PC-3 (cell line): Measurements from ENCODE around the gene PDCD11. TPM values are rescaled to one million over a fixed set of nuclear protein-coding genes. Genes with fewer than 3 reads are reported as not detected.
A peak's percentile ranks its signal among the peaks of the same experiment; 100 is the strongest.

Source experiments
- ATAC-seq: fragments of 200-7000 bp; cut with Tn5 transposase; 2 replicates; pipeline ENCODE4 v1.9.1; 2020; ENCODE audit warnings: mild to moderate bottlenecking, moderate library complexity
- BruUV-seq: library from RNA; stranded (reverse); fragments of 400-500 nt; replicated peaks from 2 replicates; lab custom pipeline; 2021; lab: Mats Ljungman, UMichigan
- CTCF ChIA-PET: fragments of 300-600 bp; sonication (Branson Sonifier 250); formaldehyde crosslinking; loops from one replicate; lab custom pipeline; 2022; ENCODE audit warnings: antibody characterized with exemption; lab: Charles Lee
- POLR2A ChIA-PET: fragments of 300-600 bp; sonication (Branson Sonifier 250); formaldehyde crosslinking; loops from one replicate; lab custom pipeline; 2022; ENCODE audit warnings: antibody characterized with exemption; ENCODE audit not compliant: unreplicated experiment; lab: Charles Lee
- DNase-seq: peaks from one replicate; pipeline ENCODE4 v3.0.0-alpha.2; 2015
- H2AFZ ChIP-seq: fragments of 300-600 bp; sonication (generic); 2 replicates; pipeline ENCODE4 v1.6.0; 2016; ENCODE audit warnings: antibody characterized with exemption, low read length
- H3F3A ChIP-seq: fragments of 300-600 bp; sonication (generic); one replicate; pipeline ENCODE4 v1.6.0; 2017; ENCODE audit warnings: antibody characterized with exemption, low read length, control low read depth, mild to moderate bottlenecking; ENCODE audit not compliant: unreplicated experiment
- H3K27ac ChIP-seq: fragments of 300-600 bp; sonication (generic); 2 replicates; pipeline ENCODE4 v1.5.1; 2016; ENCODE audit warnings: mild to moderate bottlenecking, low read length
- H3K27me3 ChIP-seq: fragments of 300-600 bp; sonication (generic); 2 replicates; pipeline ENCODE4 v1.6.1; 2016; ENCODE audit warnings: low read length, mixed read lengths
- H3K36me3 ChIP-seq: fragments of 300-600 bp; sonication (generic); 2 replicates; pipeline ENCODE4 v1.6.1; 2016; ENCODE audit warnings: low read depth, mixed run types, low read length, mixed read lengths
- H3K4me1 ChIP-seq: fragments of 300-600 bp; sonication (generic); 2 replicates; pipeline ENCODE4 v1.5.1; 2016; ENCODE audit warnings: low read length; ENCODE audit not compliant: insufficient read depth
- H3K4me2 ChIP-seq: fragments of 300-600 bp; sonication (generic); 2 replicates; pipeline ENCODE4 v1.6.0; 2016; ENCODE audit warnings: low read length
- H3K4me3 ChIP-seq: fragments of 300-600 bp; sonication (generic); 2 replicates; pipeline ENCODE4 v1.5.1; 2016; ENCODE audit warnings: mild to moderate bottlenecking, low read length, mixed read lengths
- H3K79me2 ChIP-seq: fragments of 300-600 bp; sonication (generic); 2 replicates; pipeline ENCODE4 v1.6.1; 2017; ENCODE audit warnings: low read length, mixed read lengths
- H3K9ac ChIP-seq: fragments of 300-600 bp; sonication (generic); 2 replicates; pipeline ENCODE4 v1.6.0; 2016; ENCODE audit warnings: mild to moderate bottlenecking, low read length
- H3K9me2 ChIP-seq: fragments of 300-600 bp; sonication (generic); replicated peaks from 2 replicates; pipeline ENCODE4 v1.6.1; 2016; ENCODE audit warnings: mixed run types, low read length, mixed read lengths
- H3K9me3 ChIP-seq: fragments of 300-600 bp; sonication (generic); 2 replicates; pipeline ENCODE4 v1.6.1; 2016; ENCODE audit warnings: low read length, mixed read lengths
- H4K20me1 ChIP-seq: fragments of 300-600 bp; sonication (generic); 2 replicates; pipeline ENCODE4 v1.6.1; 2016; ENCODE audit warnings: low read length, mixed read lengths
- EZH2 ChIP-seq: fragments of 300-600 bp; sonication (generic); IDR thresholded peaks from one replicate; pipeline ENCODE4 v1.6.1; 2017; ENCODE audit warnings: antibody characterized with exemption, mild to moderate bottlenecking, low read length; ENCODE audit not compliant: unreplicated experiment
- EZH2phosphoT487 ChIP-seq: fragments of 300-600 bp; sonication (generic); IDR thresholded peaks from 2 replicates; pipeline ENCODE4 v1.6.1; 2018; ENCODE audit warnings: mild to moderate bottlenecking, antibody characterized with exemption, low read length, borderline replicate concordance
- intact Hi-C: fragments of 100-400 bp; cut with micrococcal nuclease; formaldehyde crosslinking; loops from 2 replicates; pipeline ENCODE4 v1.9.0; 2023
- total RNA-seq: library from RNA; depleted of rRNA; stranded (reverse); fragments of >200 nt; gene quantifications from 2 replicates; pipeline ENCODE4 v1.2.3, GENCODE V29; 2014
- TF ChIP-seq, protein P1 (sequence below): fragments of 300-600 bp; sonication (generic); conservative IDR thresholded peaks from 2 replicates; pipeline ENCODE4 v1.5.1; 2017; ENCODE audit warnings: antibody characterized with exemption, low read depth, mild to moderate bottlenecking, low read length

The PDCD11 gene
- total RNA-seq, 1 experiment from 2014 or later = 41.9 TPM

DNA sequence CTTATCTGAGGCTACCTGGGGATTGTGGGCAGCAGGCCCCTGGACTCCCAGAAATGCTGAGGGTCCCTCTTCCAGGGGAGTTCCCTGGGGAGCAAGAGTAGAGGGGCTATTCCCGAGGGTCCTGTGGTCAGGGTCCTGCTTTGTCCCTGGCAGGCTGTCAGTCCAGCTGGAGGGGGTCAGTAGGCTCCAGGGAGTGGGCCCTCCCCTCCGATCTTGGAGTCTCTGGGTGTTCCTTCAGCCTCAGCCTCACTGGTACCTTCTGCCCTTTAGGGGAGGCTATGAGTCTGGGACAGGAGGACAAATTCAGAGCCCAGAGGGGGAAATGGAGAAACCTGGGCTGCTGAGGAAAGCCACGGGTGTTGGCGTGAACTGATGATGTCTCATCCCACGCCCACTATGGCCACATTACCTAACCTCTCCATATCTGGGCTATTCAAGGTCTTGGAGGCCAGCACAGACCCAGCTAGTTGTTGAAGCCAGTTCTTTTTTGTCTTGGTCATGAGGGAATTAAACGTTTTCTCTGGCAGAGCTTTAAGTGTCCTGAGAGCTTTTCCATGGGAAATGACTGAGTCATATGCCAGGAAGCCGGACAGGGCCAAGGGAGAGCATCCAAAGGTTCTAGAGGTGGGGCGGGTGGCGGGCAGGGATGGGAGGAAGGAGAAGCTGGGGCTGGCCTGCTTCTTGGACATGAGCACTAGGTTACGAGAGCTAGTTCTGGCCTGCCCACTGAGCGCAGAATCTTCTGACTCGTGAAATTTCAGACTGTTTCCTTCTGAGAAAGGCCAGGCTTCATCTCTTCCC is 49.5 kb downstream of the PDCD11 start:
- TF ChIP-seq EZH2 (no peak), EZH2phosphoT487 (no peak)
- no peak overlapping the region for H3K27ac ChIP-seq

DNA sequence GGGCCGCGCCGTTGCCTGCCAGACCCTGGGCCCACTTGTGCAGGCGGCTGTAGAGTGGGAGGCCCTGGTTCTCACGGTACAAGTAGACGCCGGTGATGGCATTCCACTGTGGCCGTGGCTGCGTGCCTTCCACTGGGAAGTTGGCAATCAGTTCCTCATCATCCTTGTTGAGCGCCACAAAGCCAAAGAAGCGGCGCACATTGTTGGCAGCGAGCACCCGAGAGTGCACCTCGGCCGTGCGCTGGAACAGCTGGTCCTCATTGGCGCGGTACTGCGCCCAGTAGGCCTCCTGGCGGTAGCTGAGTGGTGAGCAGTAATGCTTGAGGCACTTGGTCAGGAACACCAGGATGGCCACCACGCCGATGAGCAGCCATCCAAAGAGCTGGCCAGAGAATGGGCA is 50.8 kb downstream of the PDCD11 start:
- TF ChIP-seq EZH2 = no peak
- TF ChIP-seq, protein P1, sequence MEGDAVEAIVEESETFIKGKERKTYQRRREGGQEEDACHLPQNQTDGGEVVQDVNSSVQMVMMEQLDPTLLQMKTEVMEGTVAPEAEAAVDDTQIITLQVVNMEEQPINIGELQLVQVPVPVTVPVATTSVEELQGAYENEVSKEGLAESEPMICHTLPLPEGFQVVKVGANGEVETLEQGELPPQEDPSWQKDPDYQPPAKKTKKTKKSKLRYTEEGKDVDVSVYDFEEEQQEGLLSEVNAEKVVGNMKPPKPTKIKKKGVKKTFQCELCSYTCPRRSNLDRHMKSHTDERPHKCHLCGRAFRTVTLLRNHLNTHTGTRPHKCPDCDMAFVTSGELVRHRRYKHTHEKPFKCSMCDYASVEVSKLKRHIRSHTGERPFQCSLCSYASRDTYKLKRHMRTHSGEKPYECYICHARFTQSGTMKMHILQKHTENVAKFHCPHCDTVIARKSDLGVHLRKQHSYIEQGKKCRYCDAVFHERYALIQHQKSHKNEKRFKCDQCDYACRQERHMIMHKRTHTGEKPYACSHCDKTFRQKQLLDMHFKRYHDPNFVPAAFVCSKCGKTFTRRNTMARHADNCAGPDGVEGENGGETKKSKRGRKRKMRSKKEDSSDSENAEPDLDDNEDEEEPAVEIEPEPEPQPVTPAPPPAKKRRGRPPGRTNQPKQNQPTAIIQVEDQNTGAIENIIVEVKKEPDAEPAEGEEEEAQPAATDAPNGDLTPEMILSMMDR = no peak
- no peak for TF ChIP-seq EZH2phosphoT487
- intact Hi-C loops = no loop called here
- no peak overlapping the region for H3K4me2 ChIP-seq
- no peak overlapping the region for H3K4me3 ChIP-seq
- ChIA-PET POLR2A (no interaction called here), CTCF (no interaction called here)
- H3K27me3 ChIP-seq = no peaks in the 10 kb centered on the region
- no TSS peak for BruUV-seq
- no peak for ATAC-seq
- no peaks in the 10 kb centered on the region for H3F3A ChIP-seq
- H3K79me2 ChIP-seq = no peaks in the 10 kb centered on the region
- H3K9ac ChIP-seq = no peak overlapping the region
- no peaks in the 10 kb centered on the region for H3K9me3 ChIP-seq
- H4K20me1 ChIP-seq = no peaks in the 10 kb centered on the region
- peaks cover 5% of the 10 kb centered on the region; the same call in 1 of the 2 replicates for H3K36me3 ChIP-seq
- no peak overlapping the region for H3K27ac ChIP-seq
- H2AFZ ChIP-seq = no peak overlapping the region
- H3K4me1 ChIP-seq = peaks cover 23% of the 10 kb centered on the region
- no peak for DNase-seq
- H3K9me2 ChIP-seq = no peaks in the 10 kb centered on the region

More for the DNA sequence above, 49.5 kb downstream of the PDCD11 start:
- Histone ChIP-seq H4K20me1 (no peaks in the 10 kb centered on the region), H3F3A (no peaks in the 10 kb centered on the region), H3K79me2 (no peaks in the 10 kb centered on the region), H3K9ac (no peak overlapping the region), H3K27me3 (no peaks in the 10 kb centered on the region), H2AFZ (no peak overlapping the region), H3K4me2 (no peak overlapping the region), H3K4me3 (no peak overlapping the region), H3K36me3 (peaks cover 5% of the 10 kb centered on the region; the same call in 1 of the 2 replicates), H3K4me1 (peaks cover 13% of the 10 kb centered on the region), H3K9me3 (no peaks in the 10 kb centered on the region), H3K9me2 (no peaks in the 10 kb centered on the region)
- CTCF ChIA-PET = interaction anchor here (0.7 kb wide), 1 partner anchor 16 kb away, joined by 3 read pairs; no protein-coding TSS in a partner anchor
- no peak for DNase-seq
- TSS peak; percentile 20 for BruUV-seq
- intact Hi-C loops = no loop called here
- POLR2A ChIA-PET = interaction anchor here (0.6 kb wide), 1 partner anchor 62 kb away, joined by 3 read pairs; no protein-coding TSS in a partner anchor
- ATAC-seq = no peak

DNA sequence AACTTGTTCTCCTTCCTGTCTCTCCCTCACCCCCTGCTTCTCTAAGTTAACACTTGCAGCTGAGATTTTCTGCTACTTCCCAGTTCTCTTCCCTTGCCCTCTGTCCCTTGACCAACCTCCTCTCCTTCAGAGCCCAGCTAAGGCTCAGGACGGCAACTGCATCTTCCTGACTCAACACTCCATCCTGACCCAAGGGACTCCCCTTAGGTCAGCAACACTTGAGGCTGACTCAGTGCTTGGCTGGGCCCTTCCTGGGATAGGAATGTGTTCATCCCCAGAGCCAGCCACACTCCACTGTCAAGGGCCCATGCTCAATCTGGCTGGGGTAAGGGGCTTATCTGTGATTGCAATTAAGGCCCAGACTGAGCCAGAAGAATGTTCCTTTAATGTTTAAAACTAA is 52.3 kb downstream of the PDCD11 start:
- TF ChIP-seq EZH2 = no peak
- TF ChIP-seq, protein P1 = no peak
- no peak for TF ChIP-seq EZH2phosphoT487
- Histone ChIP-seq H3K9me3 (no peaks in the 10 kb centered on the region), H3K79me2 (no peaks in the 10 kb centered on the region), H3K9me2 (no peaks in the 10 kb centered on the region), H3K9ac (no peak overlapping the region), H2AFZ (no peak overlapping the region), H3K4me3 (no peak overlapping the region), H3K36me3 (peaks cover 5% of the 10 kb centered on the region; the same call in 1 of the 2 replicates), H3K4me2 (no peak overlapping the region), H3K4me1 (peaks cover 23% of the 10 kb centered on the region), H3K27ac (no peak overlapping the region), H3K27me3 (no peaks in the 10 kb centered on the region), H3F3A (no peaks in the 10 kb centered on the region), H4K20me1 (no peaks in the 10 kb centered on the region)
- BruUV-seq = no TSS peak
- intact Hi-C loops = no loop called here
- DNase-seq = peak; percentile 39
- CTCF ChIA-PET = no interaction called here
- POLR2A ChIA-PET = no interaction called here
- ATAC-seq = no peak
